HG02973 (cell line): ENCODE measurements around the gene JPH2.

Experiments used
- ATAC-seq: cut with Tn5 transposase; IDR thresholded peaks from one replicate; pipeline ENCODE4 v1.9.1; 2021; ENCODE audit warnings: moderate library complexity; ENCODE audit not compliant: unreplicated experiment

Gene JPH2

DNA sequence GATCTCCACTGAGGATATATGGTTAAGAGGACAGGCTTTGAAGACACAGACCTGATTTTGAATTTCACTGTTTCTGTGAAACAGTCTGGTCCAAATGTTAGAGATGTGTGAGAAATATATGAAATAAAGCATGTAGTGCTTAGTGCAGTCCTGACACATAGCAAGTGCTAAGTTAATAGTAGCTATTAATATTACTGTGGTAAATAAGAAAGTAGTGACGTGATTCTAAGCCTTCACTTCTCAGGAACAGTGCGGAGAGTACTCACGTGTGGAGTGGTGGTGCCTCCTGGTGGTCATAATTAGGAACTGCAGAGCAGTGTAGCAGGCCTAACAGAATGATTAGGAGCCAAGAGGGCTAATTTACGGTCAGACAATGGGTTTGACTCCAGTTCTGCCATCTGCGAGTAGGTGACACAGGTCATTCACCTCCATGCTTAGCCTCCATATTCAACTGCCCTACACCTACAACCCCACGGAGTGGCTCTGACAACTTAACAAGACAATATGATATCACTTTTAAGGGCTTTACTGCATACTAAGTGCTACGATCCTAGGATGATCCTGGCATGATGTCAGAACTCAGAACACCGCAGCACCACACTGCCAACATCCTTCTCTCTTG is 106.2 kb downstream of the JPH2 start:
- ATAC-seq = no peak

DNA sequence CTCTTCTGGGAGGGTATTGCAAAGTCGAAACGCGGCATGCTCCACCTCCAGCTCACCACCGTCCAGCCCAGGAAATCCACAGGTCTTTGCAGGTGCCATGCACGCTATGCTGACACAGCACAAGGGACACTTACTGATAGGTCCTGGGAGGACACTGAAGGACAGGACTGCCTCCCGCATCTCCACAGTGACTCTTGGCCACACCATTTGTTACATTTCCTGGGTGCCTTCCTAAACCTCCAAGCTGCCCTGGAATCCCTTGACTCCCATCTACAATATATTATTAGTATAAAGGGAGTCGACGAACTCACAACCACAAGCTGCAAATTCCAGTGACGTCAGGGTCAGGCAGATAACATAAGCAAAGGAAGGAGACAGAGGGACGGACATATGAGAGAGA is 106.9 kb downstream of the JPH2 start:
- no peak for ATAC-seq

DNA sequence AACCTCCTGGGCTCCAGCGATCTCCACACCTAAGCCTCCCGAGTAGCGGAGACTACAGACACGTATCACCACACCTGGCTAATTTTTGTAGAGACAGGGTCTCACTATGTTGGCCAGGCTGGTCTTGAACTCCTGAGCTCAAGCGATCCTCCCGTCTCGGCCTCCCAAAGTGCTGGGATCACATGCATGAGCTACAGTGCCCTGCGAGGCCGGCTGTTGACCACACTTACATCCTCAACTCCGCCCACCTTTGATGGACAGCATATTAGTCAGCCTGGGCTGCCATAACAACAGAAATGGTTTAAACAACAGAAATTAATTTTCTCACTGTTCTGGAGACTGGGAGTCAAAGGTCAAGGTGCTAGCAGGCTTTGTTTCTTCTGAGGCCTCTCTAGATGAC is 107.7 kb downstream of the JPH2 start:
- ATAC-seq = no peak

DNA sequence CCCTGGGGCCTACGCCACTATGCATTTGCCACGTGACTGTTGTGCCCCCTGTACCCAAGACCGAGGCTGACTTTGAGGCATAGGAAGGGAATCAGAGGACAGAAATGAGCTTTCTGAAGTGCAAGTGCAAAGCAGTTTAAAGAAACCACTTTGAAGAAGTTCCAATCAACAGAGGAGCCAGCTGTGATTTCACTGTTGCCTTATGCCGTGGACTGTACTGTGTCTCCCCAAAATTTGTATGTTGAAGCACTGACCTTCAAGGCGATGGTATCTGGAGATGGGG is 111.1 kb downstream of the JPH2 start:
- ATAC-seq = no peak

DNA sequence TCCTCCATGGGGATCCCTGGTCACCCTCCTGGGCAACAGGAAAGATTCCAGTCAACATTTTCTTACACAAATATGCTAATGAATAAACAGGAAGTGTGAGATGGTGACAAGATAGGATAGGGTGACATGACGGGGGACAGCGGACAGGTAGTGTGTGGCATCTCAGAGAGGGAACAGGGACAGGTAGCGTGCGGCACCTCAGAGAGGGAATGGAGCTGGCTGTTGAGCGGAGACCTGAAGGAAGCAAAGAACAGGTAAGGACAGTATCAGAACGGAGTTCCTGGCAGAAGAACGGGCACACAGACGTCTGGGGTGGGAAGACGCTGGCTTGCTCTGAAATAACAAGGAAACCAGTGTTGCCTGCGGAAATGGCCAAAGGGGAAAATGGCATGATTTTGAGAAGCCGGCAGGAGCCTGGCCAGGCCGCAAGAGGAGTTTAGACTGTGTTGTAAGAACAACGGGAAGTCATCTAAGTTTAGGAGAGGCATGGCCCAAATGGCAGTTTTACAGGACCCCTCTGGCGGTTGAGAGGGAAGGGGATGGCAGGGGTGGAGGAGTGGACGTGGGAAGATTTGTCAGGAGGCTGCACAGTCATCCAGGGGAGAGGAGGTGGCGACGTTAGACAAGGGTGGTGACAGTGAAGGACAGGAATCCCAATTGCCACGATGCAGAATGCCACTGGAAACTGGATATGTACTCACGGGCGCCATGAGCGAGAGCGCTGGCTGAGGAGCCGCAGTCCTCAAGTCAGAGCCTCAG is 111.6 kb downstream of the JPH2 start:
- ATAC-seq = no peak

DNA sequence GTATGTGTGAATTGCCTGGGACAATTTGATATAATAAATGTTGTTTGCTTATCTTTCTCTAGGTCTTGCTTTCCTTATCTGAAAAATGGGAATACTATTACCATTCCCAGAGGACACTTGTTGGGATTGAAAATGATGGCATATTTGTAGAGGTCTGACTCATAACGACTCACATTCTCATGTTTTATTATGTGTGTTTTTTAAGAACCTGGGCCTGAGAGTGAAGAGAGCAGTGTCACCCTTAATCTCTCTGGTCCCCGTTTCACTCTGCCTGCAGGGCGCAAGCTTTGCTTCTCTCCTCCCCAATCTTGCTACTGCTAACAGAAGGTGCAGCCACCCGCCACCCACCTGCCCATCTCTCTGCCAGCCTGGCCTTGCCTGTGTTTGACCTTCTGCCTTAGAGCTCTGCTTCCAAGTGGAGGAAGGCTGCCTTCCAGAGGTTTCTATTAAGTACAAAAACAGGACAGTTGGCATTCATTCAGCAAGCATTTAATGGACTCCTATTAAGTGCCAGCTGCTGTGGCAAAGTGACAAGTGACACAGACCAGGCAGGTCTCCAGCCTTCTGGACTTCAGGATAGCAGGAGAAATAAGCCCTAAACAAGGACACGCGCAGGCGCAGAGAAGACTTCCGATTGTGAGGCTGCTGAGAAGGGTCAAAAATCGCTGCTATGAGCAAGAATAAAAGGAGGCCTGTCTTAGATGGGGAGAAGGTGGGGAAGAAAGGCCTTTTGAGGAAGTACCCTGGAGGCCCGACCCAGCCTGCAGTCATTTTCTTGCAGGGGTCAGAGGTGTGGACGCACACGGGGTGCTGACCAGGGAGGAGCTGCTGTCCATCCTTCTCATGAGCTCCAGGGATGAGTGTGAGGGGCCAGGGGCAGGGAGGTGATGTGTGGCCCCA is 112.5 kb downstream of the JPH2 start:
- no peak for ATAC-seq

DNA sequence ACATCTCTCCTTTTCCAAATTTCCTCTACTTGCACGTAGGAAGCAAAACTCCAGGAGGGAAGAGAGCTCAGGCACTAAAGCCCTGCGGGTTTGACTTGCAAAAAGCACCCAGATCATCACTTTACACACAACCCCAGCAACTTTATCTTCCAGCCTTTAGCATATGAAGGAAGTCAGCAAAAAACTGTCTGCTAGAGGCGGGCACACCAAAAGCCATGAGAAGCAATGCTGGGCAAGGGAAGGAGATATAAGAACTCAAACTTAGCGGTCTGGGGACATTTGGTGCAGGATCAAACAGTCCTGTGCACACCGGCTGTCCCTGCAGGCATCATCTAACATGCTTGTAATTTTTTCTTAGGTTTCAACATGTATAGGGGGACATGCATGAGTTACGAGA is 113.3 kb downstream of the JPH2 start:
- no peak for ATAC-seq

DNA sequence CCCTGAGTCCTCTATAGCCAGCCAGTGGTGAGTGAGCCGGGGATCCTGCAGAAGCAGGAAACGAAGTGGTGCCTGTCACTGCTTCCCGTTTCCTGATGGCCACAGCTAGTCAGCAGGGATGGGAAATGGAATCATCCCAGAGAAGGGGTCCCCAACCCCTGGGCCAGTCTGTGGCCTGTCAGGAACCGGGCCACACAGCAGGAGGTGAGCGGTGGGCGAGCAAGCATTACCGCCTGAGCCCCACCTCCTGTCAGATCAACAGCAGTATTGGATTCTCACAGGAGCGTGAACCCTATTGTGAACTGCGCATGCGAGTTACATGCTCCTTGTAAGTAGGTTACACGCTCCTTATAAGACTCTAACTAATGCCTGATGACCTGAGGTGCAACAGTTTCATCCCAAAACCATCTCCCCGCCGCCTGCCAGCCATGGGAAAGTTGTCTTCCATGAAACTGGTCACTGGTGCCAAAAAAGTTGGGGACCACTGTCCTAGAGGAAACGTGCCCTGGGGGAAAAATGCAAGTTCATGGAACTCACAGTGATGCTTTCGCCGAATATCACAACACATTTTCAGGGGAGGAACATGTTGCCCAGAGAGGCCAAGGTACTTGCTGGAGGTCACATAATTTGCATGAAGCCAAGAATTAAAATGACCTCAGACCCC is 113.8 kb downstream of the JPH2 start:
- ATAC-seq = no peak

DNA sequence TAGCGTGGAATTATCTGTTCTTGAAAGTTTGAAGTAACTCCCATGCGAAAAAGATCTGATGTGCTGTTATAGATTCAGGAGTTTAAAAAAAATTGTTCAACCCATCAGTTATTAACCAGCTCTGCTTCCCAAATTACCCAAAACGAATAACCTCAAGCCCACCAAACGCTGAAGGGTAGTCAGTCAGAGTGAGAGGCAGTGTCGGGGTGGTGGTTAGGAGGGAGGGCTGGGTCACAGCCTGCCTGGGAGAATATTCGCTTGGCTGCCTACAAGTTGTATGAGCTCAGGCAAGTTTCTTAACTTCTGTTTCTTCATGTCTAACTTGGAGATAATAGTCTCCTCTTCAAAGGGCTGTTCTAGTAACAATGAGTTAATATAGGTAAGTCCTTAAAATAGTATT is 114.6 kb downstream of the JPH2 start:
- ATAC-seq = no peak

DNA sequence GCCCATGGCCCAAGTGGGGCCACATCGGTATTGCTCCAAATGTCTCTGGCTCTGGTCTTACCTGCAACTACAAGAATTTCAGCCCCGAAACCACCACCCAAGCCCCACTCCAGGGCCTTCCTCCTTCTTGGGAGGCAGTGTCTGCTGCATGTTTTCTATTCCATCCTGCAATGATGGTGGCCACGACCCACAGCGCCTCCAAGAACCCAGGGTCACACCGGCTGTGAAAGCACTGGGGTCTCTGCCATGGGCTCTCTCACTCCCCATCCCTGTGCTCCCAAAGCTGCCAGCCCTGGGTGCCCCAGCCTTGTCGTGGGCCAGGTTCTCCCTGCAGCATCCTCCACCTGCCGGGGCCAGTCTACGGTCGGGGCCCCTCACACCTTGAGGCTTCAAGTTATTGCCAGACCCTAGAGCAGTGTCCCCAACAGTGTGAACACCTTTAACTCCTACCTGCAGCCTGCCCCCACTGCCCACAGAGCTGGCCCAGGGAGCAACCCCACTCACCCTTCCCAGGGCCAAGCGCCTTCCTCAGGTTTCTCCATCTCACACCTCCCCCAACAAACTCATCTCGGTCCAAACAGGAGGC is 115.4 kb downstream of the JPH2 start:
- no peak for ATAC-seq

DNA sequence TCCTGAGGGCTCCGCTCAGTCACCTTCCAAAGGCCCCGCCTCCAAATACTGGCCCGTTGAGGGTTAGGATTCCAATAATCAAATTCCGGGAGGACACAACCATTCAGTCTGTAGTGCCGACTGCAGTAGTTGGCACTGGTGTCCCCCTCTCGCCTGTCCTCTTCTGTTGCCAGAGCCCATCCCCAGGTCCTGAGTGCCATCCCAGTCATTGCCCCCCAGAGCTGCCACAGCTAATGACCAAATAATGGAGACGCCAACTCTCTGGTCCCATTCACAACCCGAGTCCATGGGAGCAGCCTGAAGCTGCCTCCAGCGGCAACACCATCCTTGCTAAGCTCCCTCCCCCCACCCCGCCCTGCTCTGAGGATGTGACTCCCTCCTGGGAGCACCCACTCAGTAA is 115.9 kb downstream of the JPH2 start:
- no peak for ATAC-seq

DNA sequence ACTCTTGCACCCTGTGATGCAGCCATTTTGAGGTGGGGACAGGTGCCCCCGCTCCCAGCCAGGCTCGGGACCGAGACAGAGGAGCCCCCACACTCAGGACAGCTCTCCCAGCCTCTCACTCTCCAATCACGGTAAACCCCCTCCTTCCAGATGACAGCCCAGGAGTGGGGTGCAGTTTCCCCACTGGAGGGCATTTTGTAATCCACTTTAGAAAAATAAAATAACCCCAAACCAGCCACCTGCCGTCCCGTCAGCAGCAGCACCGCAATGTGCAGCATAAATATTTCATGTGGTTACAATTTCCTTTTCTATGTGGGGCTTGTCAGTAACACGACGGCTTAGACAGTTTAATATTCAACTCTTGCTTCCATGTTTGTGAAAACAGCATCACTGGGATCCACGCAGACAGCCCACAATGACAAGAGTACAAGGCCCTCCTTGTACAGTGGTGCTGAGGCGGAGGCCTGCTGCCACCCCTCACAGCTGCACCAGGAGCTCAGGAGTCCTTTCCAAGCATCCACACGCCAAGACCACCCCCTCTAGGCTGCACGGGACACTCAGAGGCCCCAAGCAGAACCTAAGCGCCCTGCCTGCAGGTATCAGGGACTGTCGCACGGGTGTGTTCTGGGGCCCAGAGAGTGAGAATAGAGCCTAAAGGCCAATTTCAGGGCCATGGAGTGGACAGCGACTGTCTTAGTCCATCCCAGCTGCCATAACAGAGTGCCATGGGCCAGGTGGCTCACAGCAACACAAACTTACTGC is 116.7 kb downstream of the JPH2 start:
- no peak for ATAC-seq

DNA sequence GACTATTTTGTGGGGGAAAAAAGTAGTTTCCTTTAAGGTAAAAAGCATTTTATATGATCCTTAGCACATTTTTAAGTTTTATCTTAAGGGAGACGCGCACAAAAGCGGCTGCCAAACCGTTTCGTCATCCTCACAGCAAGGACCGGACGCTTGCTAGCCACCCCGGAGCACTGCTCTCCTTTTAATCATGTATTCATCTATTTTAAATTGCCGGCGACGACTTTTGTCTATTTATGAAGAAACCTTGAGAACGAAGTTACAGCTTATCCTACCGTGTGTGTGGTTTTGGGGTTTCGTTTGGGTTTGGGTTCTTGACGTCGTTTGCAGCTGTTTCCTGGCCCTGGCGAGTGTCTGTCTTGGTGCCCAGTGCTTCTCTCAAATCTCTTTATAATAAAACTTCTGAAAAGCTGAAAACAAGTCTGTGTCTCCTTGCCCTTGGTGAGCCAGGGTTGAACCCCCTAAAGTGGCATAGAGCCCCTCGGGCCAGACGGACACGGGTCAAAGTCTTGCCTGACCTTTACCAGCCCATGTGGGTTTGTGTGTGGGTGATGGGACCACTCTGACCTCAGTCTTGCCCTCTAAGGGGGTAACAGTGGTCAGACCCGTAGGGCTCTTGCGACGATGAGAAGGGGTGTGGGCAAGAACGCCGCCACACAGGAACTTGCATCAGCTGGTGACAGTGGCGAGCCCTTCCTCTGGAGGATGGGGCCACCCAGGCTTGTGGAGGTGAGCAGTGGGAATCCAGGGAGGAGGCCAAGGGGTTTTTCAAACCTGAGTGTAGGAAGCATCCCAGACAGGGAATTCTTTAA is 117.6 kb downstream of the JPH2 start:
- ATAC-seq = peak; percentile 51

DNA sequence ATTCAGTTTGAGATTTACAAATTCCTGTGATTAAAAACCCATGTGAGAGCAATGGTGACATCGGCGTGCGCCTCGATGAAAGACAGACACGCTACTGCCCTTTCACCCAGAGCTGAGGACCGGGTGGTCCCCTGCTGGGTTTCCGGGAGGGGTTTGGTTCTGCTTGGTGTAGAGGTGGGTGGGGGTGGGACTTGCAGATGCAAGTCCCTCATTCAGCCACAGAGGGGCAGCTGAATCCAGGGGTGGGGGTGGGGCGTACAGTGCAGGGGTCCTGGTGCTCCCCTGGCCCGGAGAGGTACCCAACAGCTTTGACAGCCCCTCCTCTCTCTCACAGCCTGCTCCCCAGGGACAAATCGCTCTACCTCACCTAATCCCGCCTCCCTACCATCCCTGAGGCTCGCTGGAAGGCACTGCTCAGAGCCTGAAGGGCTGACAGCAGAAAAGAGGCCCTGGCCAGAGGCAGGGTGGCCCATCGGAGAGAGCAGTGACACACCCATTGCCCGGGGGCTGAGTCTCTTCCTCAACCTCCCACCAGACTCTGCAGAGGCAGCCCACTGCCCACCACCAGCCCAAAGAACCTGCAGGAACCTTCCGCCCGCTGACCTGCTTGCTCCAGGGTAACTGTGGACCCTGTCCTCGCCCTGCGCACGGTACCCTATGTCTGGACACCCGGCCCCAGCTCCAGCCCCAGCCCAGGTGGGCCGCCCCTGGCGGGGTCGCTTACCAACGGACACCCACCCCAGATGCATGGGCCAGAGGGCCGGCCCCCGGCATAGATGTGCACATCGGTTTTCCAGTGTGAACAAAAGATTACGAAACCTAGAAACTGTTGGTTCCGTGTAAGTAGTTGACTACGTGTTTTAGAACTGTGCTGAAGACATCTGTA is 118.4 kb downstream of the JPH2 start:
- ATAC-seq = no peak

DNA sequence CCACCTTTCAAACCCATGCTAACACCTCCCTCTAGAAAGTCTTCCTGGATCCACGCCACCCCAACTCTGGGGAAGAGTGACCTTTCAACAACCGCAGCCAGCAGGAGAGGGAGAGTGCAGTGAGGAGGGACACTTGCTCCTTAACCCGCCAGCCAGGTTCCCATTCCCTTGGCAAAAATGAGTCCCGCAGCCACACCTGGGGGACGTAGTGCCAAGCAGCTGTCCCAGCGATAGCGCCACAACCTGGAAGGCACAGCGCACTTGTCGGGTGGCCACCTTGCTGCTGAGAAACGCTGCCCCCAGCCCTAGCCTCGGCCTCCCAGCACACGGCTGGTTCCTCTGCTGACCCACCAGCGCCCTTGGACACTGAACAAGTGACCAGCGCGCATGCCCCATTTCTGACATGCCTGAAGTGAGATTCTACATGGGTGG is 119.3 kb downstream of the JPH2 start:
- no peak for ATAC-seq

DNA sequence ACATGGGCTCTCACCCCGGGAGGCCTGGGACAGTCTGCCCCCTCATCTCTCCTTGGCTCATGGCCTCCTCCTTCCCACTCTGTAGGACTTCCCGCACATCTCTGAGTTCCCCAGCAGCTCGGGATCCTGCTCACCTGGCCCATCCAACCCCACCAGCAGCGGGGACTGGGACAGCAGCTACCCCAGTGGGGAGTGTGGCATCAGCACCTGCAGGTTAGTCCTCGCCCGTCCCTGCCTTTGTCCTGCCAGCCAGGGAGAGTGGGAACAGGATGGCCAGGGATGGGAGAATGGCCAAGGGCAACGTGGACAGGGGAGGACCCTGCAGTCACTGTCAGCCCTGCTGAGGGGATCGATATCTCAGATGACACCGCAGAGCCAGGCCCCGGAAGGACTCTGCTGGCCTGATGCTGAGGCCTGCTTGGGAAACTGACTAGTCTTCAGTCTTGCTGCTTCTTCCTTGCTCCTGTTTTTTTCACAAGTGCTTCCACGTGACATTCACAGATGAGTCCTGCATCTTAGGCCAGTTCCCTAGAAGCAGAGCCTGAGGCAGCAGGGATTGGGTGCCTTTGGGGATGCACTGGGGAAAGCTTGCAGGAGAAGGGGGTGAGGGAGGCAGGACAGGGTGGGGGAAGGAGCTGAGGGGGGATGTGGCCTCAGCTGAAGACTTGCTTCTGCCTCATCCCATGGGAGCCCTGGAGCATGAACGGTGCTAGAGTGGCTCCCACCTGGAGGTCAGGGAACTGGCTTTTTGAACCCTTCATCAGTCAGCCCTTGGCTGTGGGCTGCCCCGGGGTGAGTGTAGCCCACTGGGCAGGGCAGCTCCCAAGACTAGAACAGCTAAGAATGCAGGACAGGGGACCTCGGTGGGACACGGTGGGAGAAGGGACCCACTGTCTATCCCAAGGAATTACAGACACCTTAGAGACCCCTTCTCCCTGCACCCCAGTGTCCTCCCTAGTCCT is 120.1 kb downstream of the JPH2 start:
- no peak for ATAC-seq
